ENCODE measurements around the gene VILL.

DNA sequence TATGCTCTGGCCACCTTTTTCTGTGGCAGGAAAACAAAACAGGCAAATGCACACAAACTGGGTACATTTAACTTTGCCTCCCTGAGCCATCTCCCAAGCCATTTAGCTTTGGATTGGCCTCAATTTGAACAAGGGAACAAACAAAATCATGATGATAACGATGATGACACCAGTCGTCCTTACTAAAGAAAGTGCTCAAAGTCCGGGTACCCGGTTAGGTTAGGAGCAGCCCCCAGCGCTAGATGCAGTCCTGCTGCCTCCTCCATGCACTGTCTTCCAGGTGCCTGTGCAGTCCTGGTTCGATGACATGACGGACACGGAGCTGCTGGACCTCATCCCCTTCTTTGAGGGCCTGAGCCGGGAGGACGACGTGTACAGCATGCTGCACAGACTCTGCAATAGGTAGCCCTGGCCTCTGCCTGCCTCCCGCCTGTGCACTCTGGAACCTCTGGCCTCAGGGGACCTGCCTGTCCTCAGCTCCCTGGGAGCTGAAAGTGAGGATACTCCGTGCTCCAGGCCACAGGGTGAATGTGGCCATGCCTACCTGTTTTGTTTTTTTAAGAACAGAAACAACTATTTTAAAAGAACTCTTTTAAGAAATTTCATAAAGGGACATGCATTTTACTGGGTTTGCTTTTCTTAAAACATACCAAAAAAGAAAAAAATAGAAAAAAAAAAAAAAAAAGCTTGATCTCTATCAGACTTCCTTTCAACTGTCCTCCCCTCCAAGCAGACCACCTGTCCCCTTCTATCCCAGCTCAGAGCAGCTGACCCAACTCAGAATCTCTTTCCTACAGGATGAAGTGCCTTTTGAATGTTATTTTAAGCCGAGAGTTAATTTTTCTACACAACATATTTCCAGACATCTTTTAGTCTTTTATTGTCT is 9.9 kb upstream of the VILL start:
- TF ChIP-seq POLR2AphosphoS5 (IDR thresholded peaks at IDR 0.05) (no peak), POLR2A (IDR thresholded peaks at IDR 0.05) (no peak)
- TF ChIP-seq, protein P1, sequence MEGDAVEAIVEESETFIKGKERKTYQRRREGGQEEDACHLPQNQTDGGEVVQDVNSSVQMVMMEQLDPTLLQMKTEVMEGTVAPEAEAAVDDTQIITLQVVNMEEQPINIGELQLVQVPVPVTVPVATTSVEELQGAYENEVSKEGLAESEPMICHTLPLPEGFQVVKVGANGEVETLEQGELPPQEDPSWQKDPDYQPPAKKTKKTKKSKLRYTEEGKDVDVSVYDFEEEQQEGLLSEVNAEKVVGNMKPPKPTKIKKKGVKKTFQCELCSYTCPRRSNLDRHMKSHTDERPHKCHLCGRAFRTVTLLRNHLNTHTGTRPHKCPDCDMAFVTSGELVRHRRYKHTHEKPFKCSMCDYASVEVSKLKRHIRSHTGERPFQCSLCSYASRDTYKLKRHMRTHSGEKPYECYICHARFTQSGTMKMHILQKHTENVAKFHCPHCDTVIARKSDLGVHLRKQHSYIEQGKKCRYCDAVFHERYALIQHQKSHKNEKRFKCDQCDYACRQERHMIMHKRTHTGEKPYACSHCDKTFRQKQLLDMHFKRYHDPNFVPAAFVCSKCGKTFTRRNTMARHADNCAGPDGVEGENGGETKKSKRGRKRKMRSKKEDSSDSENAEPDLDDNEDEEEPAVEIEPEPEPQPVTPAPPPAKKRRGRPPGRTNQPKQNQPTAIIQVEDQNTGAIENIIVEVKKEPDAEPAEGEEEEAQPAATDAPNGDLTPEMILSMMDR (IDR thresholded peaks at IDR 0.05), result no peak
